ENCODE measurements around the gene ACAD11. TPM values are rescaled to one million over a fixed set of nuclear protein-coding genes. Genes with fewer than 3 reads are reported as not detected.

The ACAD11 gene
- total RNA-seq, 3 donors from 2014 or later (not counting 1 experiment from before 2014, with no cell fraction given) = 15.8 to 30.6 (median 25.2) TPM

DNA sequence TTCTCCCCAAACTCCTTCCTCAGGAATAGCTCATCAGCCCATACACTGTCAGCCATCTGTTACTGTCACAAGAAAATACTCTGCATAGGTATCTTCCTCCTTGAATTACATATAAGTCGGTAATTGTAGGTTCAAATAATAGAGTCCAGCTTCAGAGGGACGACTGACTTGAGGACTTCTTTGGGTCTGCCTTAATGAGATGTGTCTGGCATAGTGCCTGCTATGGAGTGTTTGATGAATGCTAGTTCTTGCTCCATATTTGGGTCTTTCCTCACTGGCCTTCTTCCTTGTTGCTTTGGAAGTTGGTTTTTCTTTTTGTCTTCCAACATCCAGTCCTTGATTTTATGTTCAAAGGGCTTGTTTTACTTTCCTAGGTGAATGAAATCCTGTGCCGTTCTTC lies 129.0 kb downstream of the ACAD11 start:
- no peak for ATAC-seq
- H3K4me1 ChIP-seq (ENCODE audit: control insufficient read depth, insufficient read depth, low read length) = no peaks in the 10 kb centered on the region

DNA sequence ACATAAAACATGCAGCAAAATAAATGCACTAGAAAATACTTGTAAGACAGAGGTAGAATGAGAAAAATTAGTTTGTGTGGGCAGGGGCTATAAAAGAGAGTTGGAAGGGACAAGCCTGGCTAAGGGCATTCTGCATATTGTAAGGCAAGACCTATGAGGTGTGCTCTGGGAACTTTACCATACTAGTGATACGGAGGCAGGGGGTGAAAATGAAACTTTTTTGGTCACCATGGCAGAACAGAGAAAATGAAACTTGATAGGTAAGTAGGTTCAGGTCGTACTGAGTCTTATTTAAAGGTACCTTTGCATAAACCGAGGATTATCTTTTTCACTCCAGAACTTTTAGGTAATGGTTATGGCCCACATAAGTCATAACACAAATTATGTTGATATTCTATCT lies 137.3 kb downstream of the ACAD11 start:
- H3K4me1 Mint-ChIP-seq = no peaks in the 10 kb centered on the region
- H3K4me3 Mint-ChIP-seq = no peak overlapping the region
- TF ChIP-seq, protein P1, sequence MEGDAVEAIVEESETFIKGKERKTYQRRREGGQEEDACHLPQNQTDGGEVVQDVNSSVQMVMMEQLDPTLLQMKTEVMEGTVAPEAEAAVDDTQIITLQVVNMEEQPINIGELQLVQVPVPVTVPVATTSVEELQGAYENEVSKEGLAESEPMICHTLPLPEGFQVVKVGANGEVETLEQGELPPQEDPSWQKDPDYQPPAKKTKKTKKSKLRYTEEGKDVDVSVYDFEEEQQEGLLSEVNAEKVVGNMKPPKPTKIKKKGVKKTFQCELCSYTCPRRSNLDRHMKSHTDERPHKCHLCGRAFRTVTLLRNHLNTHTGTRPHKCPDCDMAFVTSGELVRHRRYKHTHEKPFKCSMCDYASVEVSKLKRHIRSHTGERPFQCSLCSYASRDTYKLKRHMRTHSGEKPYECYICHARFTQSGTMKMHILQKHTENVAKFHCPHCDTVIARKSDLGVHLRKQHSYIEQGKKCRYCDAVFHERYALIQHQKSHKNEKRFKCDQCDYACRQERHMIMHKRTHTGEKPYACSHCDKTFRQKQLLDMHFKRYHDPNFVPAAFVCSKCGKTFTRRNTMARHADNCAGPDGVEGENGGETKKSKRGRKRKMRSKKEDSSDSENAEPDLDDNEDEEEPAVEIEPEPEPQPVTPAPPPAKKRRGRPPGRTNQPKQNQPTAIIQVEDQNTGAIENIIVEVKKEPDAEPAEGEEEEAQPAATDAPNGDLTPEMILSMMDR (IDR thresholded peaks at IDR 0.05) = no peak
- Histone ChIP-seq H3K27ac (ENCODE audit: low read length) (no peak overlapping the region), H3K4me1 (ENCODE audit: control insufficient read depth, insufficient read depth, low read length) (no peaks in the 10 kb centered on the region), H3K36me3 (ENCODE audit: control insufficient read depth, insufficient read depth, low read length) (peaks cover 66% of the 10 kb centered on the region), H3K4me3 (ENCODE audit: low read length) (no peak overlapping the region), H3K9me3 (ENCODE audit: control insufficient read depth, insufficient read depth, low read length) (no peaks in the 10 kb centered on the region), H3K27me3 (ENCODE audit: control insufficient read depth, insufficient read depth, low read length) (no peaks in the 10 kb centered on the region)
- WGBS (ENCODE audit: insufficient coverage) = 75% methylated on average over 2 of the region's 3 CpGs
- no peak for DNase-seq
- ATAC-seq = no peak
- H3K27me3 Mint-ChIP-seq (ENCODE audit: low read depth in 2 of 2) = no peaks in the 10 kb centered on the region
- H3K27ac Mint-ChIP-seq = no peak overlapping the region
- H3K9me3 Mint-ChIP-seq = no peaks in the 10 kb centered on the region
- H3K36me3 Mint-ChIP-seq = peaks cover 23% of the 10 kb centered on the region
- intact Hi-C loops (cut with micrococcal nuclease) = no loop called here

More for the DNA sequence above, 129.0 kb downstream of the ACAD11 start:
- H3K27ac ChIP-seq (ENCODE audit: low read length) = no peak overlapping the region
- no peaks in the 10 kb centered on the region for H3K27me3 Mint-ChIP-seq (ENCODE audit: low read depth in 2 of 2)
- H3K27ac Mint-ChIP-seq = peak overlapping the region in 1 of 2 donors; percentile 31
- no peak for DNase-seq
- intact Hi-C loops (cut with micrococcal nuclease) = no loop called here
- peaks cover 59% of the 10 kb centered on the region for H3K36me3 ChIP-seq (ENCODE audit: control insufficient read depth, insufficient read depth, low read length)
- H3K4me1 Mint-ChIP-seq = no peaks in the 10 kb centered on the region
- peaks cover 8% of the 10 kb centered on the region for H3K36me3 Mint-ChIP-seq
- H3K4me3 ChIP-seq (ENCODE audit: low read length) = no peak overlapping the region
- WGBS (ENCODE audit: insufficient coverage) = 98% methylated on average over 3 of the region's 3 CpGs
- no peaks in the 10 kb centered on the region for H3K27me3 ChIP-seq (ENCODE audit: control insufficient read depth, insufficient read depth, low read length)
- H3K4me3 Mint-ChIP-seq = no peak overlapping the region
- H3K9me3 Mint-ChIP-seq = no peaks in the 10 kb centered on the region
- no peaks in the 10 kb centered on the region for H3K9me3 ChIP-seq (ENCODE audit: control insufficient read depth, insufficient read depth, low read length)
- TF ChIP-seq, protein P1 (IDR thresholded peaks at IDR 0.05) = no peak

DNA sequence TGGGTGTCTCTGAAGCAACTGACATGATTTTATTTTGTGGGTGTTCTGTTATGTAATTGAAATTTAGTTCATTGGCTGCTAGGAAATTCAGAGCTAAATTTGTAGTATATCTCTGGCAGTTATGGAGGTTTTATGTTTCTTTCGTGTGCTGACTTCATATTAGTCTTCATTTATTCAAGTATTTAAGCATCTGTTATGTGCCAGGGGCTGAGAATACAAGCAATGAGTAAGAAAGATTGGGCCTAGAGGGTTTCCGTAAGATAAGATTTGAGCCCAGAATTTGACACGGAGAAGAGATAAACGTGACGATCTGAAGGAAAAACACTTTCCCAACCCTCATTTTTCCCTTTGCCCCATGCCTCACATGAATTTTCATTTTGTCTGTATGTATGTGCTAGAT lies 137.7 kb downstream of the ACAD11 start:
- intact Hi-C loops (cut with micrococcal nuclease) = no loop called here
- ATAC-seq = no peak
- no peak overlapping the region for H3K4me3 Mint-ChIP-seq

DNA sequence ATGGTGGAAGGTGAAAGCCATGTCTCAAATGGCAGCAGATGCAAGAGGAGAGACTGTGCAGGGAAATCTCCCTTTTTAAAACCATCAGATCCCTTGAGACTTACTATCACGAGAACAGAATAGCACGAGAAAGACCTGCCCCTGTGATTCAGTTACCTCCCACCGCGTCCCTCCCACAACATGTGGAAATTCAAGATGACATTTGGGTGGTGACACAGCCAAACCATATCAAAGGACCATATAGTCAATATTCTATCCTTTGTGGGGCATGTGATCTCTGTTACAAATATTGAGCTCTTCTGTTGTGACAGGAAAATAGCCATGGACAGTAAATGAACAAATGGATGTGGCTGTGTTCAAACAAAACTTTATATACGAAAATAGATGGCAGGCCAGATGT lies 139.7 kb downstream of the ACAD11 start:
- Histone ChIP-seq H3K9me3 (ENCODE audit: control insufficient read depth, insufficient read depth, low read length) (no peaks in the 10 kb centered on the region), H3K27ac (ENCODE audit: low read length) (no peak overlapping the region), H3K4me3 (ENCODE audit: low read length) (no peak overlapping the region), H3K36me3 (ENCODE audit: control insufficient read depth, insufficient read depth, low read length) (peaks cover 69% of the 10 kb centered on the region), H3K27me3 (ENCODE audit: control insufficient read depth, insufficient read depth, low read length) (no peaks in the 10 kb centered on the region), H3K4me1 (ENCODE audit: control insufficient read depth, insufficient read depth, low read length) (no peaks in the 10 kb centered on the region)
- no peaks in the 10 kb centered on the region for H3K9me3 Mint-ChIP-seq
- WGBS (ENCODE audit: insufficient coverage) = 87% methylated on average over 5 of the region's 5 CpGs
- H3K4me3 Mint-ChIP-seq = no peak overlapping the region
- H3K4me1 Mint-ChIP-seq = no peaks in the 10 kb centered on the region
- no peaks in the 10 kb centered on the region for H3K27me3 Mint-ChIP-seq (ENCODE audit: low read depth in 2 of 2)
- intact Hi-C loops (cut with micrococcal nuclease) = no loop called here
- no peak overlapping the region for H3K27ac Mint-ChIP-seq
- DNase-seq (no peak), ATAC-seq (no peak)
- TF ChIP-seq, protein P1 (IDR thresholded peaks at IDR 0.05) = no peak
- peaks cover 24% of the 10 kb centered on the region for H3K36me3 Mint-ChIP-seq

More for the DNA sequence above, 137.7 kb downstream of the ACAD11 start:
- TF ChIP-seq, protein P1 (IDR thresholded peaks at IDR 0.05) = no peak
- Histone ChIP-seq H3K9me3 (ENCODE audit: control insufficient read depth, insufficient read depth, low read length) (no peaks in the 10 kb centered on the region), H3K27me3 (ENCODE audit: control insufficient read depth, insufficient read depth, low read length) (no peaks in the 10 kb centered on the region), H3K4me3 (ENCODE audit: low read length) (no peak overlapping the region), H3K4me1 (ENCODE audit: control insufficient read depth, insufficient read depth, low read length) (no peaks in the 10 kb centered on the region), H3K27ac (ENCODE audit: low read length) (no peak overlapping the region), H3K36me3 (ENCODE audit: control insufficient read depth, insufficient read depth, low read length) (peaks cover 67% of the 10 kb centered on the region)
- Mint-ChIP-seq H3K27me3 (ENCODE audit: low read depth in 2 of 2) (no peaks in the 10 kb centered on the region), H3K27ac (no peak overlapping the region), H3K36me3 (peaks cover 23% of the 10 kb centered on the region), H3K9me3 (no peaks in the 10 kb centered on the region), H3K4me1 (no peaks in the 10 kb centered on the region)
- no peak for DNase-seq
- WGBS (ENCODE audit: insufficient coverage) = 95% methylated on average over 5 of the region's 5 CpGs

Data from natural killer cell (primary cell).